ENCODE data around the gene ZIC5. TPM values are rescaled to one million over a fixed set of nuclear protein-coding genes. Genes with fewer than 3 reads are reported as not detected.

ZIC5 gene
- total and polyA plus RNA-seq, 2 of the 13 experiments (the other 11 are each of a cell fraction or from before 2014, with no cell fraction given) = 0.02 to 0.07 TPM

DNA sequence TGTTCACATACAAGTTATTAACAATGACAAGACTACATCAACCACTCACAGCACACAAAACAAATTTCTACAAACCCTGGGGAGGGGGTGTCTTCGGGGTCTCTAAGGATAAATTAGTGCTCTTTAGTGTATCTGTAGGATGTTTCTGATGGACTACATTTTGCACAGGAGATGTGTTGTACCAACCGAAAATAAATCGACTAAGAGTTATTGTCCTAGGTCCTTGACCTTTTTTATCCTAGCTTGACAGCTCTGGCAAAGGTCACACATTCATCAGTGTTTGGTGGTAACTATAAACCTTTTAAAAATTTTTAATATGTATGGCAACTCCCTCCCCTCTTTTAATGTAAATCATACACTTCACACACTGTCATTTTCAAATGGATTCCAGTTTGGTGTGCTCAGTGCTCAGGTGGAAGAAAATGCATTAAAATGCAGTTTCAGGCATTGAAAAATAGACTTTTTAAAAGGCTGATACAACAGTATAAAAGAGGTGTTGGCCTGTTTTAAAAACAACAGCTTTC lies 7.7 kb downstream of the ZIC5 start:
- H2AFZ ChIP-seq (ENCODE audit: low read length) = no peak overlapping the region
- H3K27me3 ChIP-seq (ENCODE audit: control insufficient read depth in 1 of 2, insufficient read depth in 2 of 2, low read length in 2 of 2) = peaks cover 3 to 27% of the 10 kb centered on the region in 2 experiments
- POLR2A ChIA-PET = no interaction called here
- no peaks in the 10 kb centered on the region for H3K36me3 ChIP-seq (replicated peaks in 1 of 2; ENCODE audit: control insufficient read depth in 1 of 2, insufficient read depth in 2 of 2, low read length in 2 of 2)
- intact Hi-C loops (cut with micrococcal nuclease; ENCODE audit: unreplicated experiment) (no loop called here), in situ Hi-C loops (cut with HindIII; ENCODE audit: extremely low pct_ligation_motif_present, low pct_unique_long_range_greater_than_20kb) (no loop called here)
- H3K4me2 ChIP-seq (ENCODE audit: low read depth, low read length) = no peak overlapping the region
- TF ChIP-seq SIX4 (CRISPR knock-in tag; IDR thresholded peaks at IDR 0.05) (no peak), NR2F1 (CRISPR knock-in tag; IDR thresholded peaks at IDR 0.05) (no peak), ZNF10 (CRISPR knock-in tag; IDR thresholded peaks at IDR 0.05; ENCODE audit: borderline replicate concordance, low read depth) (no peak)
- CTCF ChIA-PET (ENCODE audit: low intra/inter-chr PET ratio, low total read pairs) = no interaction called here
- DNase-seq (ENCODE audit: low spot score) (no peak), FAIRE-seq (no peak), ATAC-seq (no peak)
- no peak overlapping the region for H3K4me3 ChIP-seq (replicated peaks in 1 of 3; ENCODE audit: insufficient read depth in 1 of 3, low read depth in 2 of 3, low read length in 3 of 3)
- H3K9ac ChIP-seq (ENCODE audit: insufficient read depth, low read depth, low read length) = no peak overlapping the region
- no peaks in the 10 kb centered on the region for H3K79me2 ChIP-seq (ENCODE audit: insufficient read depth, low read length)
- no peak overlapping the region for H3K27ac ChIP-seq (ENCODE audit: extremely low read length, insufficient read depth, low read length)
- BruUV-seq (replicated peaks) = no TSS peak
- H3K4me1 ChIP-seq (ENCODE audit: insufficient read depth, low read length) = peaks cover 13% of the 10 kb centered on the region
- no peaks in the 10 kb centered on the region for H3K9me3 ChIP-seq (ENCODE audit: low read length)
- no peaks in the 10 kb centered on the region for H4K20me1 ChIP-seq (ENCODE audit: insufficient read depth, low read length)
- WGBS (ENCODE audit: low lambda C conversion rate) = 36% methylated on average over 3 of the region's 3 CpGs

DNA sequence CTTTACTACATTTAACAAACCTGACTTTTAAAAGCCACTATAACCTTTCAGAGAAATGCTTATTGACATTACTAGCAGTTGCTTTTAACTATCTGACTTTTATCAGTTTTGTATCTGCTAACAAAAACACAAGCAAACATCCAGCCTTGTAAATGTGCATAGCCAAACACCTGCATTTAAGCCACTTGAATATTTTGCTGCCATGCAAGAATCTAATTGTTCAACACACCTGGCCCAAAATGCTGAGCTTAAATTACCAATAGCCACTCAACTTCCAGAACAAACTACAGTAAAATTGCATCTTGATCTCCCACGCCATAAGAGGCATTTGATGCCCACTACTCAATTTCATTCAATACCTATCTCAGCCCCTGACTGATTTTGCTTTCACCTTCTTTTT lies 9.3 kb downstream of the ZIC5 start:
- Histone ChIP-seq H3K9ac (ENCODE audit: insufficient read depth, low read depth, low read length) (no peak overlapping the region), H3K79me2 (ENCODE audit: insufficient read depth, low read length) (no peaks in the 10 kb centered on the region), H3K4me2 (ENCODE audit: low read depth, low read length) (no peak overlapping the region), H3K4me1 (ENCODE audit: insufficient read depth, low read length) (peaks cover 19% of the 10 kb centered on the region), H4K20me1 (ENCODE audit: insufficient read depth, low read length) (no peaks in the 10 kb centered on the region), H2AFZ (ENCODE audit: low read length) (no peak overlapping the region), H3K36me3 (replicated peaks in 1 of 2; ENCODE audit: control insufficient read depth in 1 of 2, insufficient read depth in 2 of 2, low read length in 2 of 2) (no peaks in the 10 kb centered on the region), H3K4me3 (replicated peaks in 1 of 3; ENCODE audit: insufficient read depth in 1 of 3, low read depth in 2 of 3, low read length in 3 of 3) (no peak overlapping the region), H3K9me3 (ENCODE audit: low read length) (no peaks in the 10 kb centered on the region), H3K27me3 (ENCODE audit: control insufficient read depth in 1 of 2, insufficient read depth in 2 of 2, low read length in 2 of 2) (peaks cover 5 to 44% of the 10 kb centered on the region in 2 experiments), H3K27ac (ENCODE audit: extremely low read length, insufficient read depth, low read length) (no peak overlapping the region)
- WGBS (ENCODE audit: low lambda C conversion rate) = 36% methylated on average over 1 of the region's 1 CpG
- ATAC-seq = no peak
- intact Hi-C loops (cut with micrococcal nuclease; ENCODE audit: unreplicated experiment) (no loop called here), in situ Hi-C loops (cut with HindIII; ENCODE audit: extremely low pct_ligation_motif_present, low pct_unique_long_range_greater_than_20kb) (no loop called here)
- no peak for FAIRE-seq
- CTCF ChIA-PET (ENCODE audit: low intra/inter-chr PET ratio, low total read pairs) = no interaction called here
- POLR2A ChIA-PET = no interaction called here
- no TSS peak for BruUV-seq (replicated peaks)
- DNase-seq (ENCODE audit: low spot score) = no peak
- TF ChIP-seq ZBTB3 (CRISPR knock-in tag; IDR thresholded peaks at IDR 0.05; ENCODE audit: borderline replicate concordance, low read depth) (no peak), HMG20A (CRISPR knock-in tag; IDR thresholded peaks at IDR 0.05; ENCODE audit: borderline replicate concordance) (no peak), HDAC1 (CRISPR knock-in tag; IDR thresholded peaks at IDR 0.05) (no peak), SAP130 (CRISPR knock-in tag; IDR thresholded peaks at IDR 0.05; ENCODE audit: low read depth) (no peak), SCMH1 (CRISPR knock-in tag; IDR thresholded peaks at IDR 0.05; ENCODE audit: borderline replicate concordance) (no peak), ZNF891 (CRISPR knock-in tag; IDR thresholded peaks at IDR 0.05) (no peak), ZNF883 (CRISPR knock-in tag; IDR thresholded peaks at IDR 0.05; ENCODE audit: not compliant biosample characterization) (no peak), MAFF (IDR thresholded peaks at IDR 0.05; ENCODE audit: low read depth, low read length) (no peak), ZNF572 (CRISPR knock-in tag; IDR thresholded peaks at IDR 0.05) (no peak)
- TF ChIP-seq, protein P1, sequence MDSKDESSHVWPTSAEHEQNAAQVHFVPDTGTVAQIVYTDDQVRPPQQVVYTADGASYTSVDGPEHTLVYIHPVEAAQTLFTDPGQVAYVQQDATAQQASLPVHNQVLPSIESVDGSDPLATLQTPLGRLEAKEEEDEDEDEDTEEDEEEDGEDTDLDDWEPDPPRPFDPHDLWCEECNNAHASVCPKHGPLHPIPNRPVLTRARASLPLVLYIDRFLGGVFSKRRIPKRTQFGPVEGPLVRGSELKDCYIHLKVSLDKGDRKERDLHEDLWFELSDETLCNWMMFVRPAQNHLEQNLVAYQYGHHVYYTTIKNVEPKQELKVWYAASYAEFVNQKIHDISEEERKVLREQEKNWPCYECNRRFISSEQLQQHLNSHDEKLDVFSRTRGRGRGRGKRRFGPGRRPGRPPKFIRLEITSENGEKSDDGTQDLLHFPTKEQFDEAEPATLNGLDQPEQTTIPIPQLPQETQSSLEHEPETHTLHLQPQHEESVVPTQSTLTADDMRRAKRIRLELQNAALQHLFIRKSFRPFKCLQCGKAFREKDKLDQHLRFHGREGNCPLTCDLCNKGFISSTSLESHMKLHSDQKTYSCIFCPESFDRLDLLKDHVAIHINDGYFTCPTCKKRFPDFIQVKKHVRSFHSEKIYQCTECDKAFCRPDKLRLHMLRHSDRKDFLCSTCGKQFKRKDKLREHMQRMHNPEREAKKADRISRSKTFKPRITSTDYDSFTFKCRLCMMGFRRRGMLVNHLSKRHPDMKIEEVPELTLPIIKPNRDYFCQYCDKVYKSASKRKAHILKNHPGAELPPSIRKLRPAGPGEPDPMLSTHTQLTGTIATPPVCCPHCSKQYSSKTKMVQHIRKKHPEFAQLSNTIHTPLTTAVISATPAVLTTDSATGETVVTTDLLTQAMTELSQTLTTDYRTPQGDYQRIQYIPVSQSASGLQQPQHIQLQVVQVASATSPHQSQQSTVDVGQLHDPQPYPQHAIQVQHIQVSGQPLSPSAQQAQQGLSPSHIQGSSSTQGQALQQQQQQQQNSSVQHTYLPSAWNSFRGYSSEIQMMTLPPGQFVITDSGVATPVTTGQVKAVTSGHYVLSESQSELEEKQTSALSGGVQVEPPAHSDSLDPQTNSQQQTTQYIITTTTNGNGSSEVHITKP (CRISPR knock-in tag; IDR thresholded peaks at IDR 0.05; ENCODE audit: low read depth) = no peak
